Eye (tissue), 1 donor: ENCODE measurements around the gene ANGEL2.
"Not testable (repeated sequence)": the region's sequence is repeated elsewhere in the genome, so short reads cannot be mapped to it uniquely, and the experiment has no call there.

Experiments used
- DNase-seq: peaks from one replicate; pipeline ENCODE4 v3.0.0-alpha.2; 2015

ANGEL2 gene

DNA sequence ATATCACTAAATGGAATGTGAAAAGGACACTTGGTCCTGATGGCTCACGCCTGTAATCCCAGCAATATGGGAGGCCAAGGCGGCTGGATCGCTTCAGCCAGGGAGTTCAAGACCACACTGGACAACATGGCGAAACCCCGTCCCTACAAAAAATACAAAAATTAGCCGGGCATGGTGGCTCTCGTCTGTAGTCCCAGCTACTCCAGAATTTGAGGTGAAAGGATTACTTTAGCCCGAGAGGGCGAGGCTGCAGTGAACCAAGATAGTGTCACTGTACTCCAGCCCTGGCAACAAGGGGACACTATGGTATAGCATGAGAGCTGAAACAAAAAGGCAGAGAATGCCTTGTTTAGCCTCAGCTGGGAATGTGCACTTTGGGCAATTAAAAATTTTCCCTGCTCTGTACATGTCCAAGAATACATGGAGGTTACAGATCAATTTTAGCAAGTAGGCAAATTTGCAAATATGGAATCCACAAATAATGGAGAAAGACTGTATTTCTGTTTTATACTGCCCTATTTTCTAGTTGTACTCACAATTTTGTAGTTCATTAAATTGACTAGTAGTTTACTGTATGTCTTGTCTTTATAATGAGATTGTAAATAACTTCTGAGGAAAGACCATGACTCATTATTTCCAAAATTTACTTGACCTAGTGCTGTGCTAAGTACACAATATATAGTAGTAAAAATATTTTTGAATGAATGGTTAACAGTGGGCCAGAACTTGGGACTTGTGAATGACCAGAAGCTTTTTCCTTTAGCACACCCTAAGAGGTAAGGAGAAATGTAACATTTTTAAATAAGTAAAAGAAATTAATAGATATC lies 2.0 kb upstream of the ANGEL2 start:
- no peak for DNase-seq

DNA sequence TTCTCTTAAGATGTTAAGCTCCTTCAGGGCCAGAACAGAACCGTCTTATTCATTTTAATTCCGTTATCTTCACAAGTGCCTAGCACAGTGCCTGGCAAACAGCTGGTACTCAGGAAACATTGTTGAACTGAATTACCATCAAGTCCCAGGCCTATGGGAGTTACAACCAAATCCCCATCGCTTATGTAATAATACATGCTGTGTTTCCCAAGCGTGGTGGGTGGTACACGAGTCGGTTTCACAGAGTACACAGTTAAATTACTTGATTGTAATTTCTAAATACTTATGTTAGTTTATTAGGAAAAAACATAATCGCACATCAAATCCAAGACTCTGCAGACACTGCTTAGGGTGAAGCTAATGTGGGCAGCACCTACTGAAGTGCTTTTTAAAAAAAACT lies 1.0 kb downstream of the ANGEL2 start:
- no peak for DNase-seq

DNA sequence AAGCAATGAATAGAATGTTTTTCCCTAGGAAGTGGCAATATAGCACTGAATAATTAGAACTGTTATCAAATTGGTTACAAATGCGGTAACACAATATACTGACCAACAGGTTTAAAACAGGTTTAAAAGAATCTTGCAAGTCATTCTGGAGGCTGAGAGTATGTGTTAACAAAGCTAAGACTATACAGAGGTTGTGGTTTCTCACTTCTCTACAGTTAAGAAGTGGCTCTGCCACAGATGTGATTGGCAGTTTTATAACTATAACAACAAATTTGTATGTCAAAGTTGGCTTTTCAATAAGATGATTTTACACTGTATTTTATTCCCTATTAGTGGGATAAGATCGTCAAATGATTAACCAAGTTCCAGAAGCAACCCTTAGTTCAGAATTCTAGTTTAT lies 7.1 kb downstream of the ANGEL2 start:
- DNase-seq = no peak

DNA sequence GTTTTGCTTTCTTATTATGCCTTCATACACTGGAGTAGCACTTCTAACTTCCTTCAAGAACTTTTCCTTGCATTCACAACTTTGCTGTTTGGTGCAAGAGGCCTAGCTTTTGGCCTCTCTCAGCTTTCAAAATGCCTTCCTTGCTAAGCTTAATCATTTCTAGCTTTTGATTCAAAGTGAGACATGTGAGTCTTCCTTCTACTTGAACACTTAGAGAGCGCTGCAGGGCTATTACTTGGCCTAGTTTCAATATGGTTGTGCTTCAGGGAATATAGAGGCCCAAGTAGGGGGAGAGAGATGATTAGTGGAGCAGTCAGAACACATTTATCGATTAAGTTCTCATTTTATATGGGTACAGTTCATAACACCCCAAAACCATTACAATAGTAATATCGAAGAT lies 12.4 kb downstream of the ANGEL2 start:
- no peak for DNase-seq

DNA sequence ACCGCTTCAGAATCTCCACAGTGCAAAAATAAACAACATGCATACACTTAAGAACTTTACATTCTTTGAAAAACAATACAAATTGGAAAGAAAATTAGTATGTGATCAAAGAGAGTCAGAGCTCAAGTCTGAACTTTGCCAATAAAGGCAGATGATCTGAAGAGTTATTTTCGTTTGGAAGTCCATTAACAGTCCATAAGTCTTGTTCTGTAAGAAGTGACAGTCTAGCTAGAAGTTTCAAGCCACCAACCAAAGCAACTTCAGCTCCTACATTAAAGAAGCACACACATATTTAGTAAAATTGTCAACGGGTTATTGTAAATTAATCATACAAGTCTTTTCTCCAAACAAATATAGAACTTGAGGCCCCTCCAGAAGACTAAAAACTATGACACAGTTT lies 20.7 kb downstream of the ANGEL2 start:
- no peak for DNase-seq

DNA sequence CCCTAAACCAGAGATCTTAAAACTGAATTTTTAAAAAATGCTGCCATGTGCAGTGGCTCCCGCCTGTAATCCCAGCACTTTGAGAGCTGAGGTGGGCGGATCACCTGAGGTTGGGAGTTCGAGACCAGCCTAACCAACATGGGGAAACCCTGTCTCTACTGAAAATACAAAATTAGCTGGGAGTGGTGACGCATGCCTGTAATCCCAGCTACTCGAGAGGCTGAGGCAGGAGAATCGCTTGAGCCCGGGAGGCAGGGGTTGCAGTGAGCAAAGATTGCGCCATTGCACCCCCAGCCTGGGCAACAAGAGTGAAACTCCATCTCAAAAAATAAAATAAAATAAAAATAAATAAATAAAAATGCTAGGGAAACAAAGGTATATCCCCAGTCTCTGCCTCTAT lies 21.7 kb downstream of the ANGEL2 start:
- not testable (repeated sequence) for DNase-seq

DNA sequence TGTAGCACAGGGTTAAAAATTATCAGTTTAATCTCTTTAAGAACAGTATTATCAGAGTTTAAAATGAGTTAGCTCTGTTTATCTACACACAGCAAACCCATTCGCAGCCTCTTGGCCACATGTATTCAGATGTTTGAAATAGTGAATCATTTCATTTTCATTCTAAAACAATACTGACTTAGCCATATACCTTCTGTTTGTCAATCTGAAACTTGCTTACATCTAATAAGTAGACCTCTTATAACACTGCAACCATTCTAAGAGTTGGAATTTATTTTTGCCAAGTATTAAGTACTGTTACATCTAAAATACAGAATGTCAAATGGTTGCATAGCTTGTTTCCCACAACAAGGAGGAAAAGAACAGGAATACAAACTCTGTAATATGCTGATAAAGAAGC lies 25.4 kb downstream of the ANGEL2 start:
- DNase-seq = no peak

DNA sequence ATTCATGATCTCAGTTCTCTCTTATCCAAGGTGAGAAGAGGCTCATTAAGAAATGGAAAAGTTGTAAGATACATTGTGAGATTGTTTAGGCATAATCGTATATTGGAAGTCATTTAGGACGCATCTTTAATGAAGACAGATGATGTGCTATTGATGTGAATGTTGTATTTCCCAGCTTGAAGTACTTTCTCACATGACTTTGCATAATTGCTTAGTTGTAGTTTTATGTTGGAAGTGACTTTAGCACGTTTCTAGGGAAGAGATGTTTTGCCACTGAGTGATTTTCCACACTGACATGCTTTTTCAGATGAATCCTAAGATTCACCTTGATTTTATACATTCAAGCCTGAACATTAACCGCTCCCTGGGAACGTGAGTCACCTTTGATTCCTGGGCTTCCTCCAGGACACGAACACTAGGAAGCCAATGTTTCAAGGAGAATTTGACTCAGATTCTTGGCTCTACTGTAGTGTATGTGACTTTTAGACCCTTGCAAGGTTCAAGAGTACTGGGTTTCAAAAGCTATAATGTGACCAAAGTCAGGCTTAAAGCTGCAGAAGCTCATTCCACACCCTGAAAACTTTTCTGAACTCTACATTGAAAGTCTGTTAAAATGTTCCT lies 27.9 kb downstream of the ANGEL2 start:
- DNase-seq = no peak

DNA sequence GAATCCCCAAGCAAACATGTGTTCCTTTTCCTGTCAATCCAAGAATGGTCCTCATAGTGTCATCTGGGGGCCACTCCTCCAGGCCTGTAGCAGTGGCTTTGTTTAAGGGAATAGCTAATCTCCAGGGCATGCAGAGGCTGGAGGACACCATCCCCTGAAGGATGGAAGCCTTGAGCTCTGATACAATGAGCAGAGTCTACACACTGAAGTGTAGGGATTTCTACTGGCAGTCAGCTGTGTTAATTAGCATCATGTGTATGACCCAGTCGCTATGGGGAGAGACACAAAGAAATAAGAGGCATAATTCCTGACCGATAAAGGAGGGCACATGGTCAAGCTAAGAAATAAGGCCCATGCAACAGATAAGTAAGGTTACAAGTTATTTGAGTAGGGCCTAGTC lies 29.1 kb downstream of the ANGEL2 start:
- DNase-seq = no peak

DNA sequence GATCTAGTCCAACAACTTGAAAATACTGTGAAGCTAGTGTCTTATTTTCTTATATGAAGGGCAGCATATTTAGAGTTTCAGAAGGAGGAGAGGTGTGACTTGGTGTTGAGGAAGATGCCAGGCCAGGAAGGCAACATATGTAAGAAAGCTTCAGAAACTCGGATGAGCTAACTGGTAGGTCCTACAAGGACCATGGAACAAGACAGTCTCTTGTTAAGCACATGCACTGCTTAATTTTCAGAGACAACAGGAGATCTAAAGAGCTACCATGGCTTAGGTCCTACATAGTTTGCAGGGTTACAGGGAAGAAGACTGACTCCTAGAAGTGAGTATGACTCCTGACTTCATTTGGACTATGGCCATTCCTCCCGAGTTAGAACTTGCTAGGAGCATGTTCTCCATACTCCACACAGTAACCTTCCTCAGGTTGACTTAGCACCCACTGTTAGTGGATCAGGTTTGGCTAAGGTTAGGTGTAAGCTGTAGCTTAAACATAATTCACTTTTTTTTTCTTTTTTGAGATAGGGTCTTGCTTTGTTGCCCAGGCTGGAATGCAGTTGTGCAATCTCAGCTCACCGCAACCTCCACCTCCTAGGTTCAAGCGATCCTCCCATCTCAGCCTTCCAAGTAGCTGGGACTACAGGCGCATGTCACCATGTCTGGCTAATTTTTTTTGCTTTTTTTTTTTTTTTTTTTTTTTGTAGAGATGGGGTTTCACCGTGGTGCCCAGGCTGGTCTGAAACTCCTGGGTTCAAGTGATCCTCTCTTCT lies 31.0 kb downstream of the ANGEL2 start:
- DNase-seq = no peak

DNA sequence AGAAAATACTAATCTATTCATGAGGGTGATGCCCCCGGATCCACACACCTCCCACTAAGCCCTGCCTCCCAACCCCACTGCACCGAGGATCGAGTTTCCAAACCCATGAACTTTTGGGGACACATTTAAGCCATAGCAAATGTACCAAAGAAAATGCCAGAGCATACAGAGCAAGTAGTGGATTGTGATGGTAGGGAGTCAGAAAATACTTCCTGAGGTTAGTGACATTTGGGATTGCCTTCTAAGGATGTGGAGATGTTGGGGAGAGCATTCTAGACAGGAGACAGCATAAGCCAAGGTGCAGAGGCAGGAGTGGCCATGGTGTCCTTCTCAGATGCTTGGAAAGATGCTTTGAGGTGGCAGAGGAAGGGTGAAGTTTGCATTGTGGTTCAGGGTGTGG lies 32.2 kb downstream of the ANGEL2 start:
- no peak for DNase-seq

DNA sequence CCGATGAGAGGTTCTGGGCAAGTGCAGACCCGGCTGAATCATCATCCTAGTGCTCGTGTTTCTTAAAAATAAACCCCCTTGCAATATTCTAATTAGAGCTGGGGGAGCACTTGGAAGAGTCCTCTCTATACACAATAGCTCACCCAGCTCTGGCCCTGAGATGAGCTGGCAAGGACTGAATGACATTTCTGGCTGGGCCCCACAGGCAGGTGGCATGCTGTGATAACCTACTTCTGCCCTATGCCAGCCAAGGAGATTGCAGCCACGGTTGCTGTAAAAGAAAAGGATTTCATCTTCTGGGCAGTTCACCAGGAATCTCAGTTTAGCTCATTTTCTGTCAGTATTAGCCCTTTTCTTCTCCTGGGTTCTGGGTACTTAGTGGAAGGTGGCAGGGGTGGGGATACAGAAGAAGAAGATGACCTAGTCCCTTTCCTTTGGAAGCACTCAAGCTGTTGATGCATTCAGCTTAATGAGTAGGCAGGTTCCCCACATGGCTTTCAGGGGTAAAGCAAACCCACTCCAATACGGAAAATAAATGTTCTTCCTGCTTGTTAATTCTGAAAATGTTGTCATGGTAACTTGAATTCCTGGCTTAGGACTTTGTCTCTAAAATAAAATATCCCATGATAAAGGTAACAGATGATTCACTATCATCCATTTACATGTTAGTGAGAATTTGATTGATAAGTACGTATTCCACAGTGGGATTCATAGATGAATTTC lies 33.1 kb downstream of the ANGEL2 start:
- no peak for DNase-seq

DNA sequence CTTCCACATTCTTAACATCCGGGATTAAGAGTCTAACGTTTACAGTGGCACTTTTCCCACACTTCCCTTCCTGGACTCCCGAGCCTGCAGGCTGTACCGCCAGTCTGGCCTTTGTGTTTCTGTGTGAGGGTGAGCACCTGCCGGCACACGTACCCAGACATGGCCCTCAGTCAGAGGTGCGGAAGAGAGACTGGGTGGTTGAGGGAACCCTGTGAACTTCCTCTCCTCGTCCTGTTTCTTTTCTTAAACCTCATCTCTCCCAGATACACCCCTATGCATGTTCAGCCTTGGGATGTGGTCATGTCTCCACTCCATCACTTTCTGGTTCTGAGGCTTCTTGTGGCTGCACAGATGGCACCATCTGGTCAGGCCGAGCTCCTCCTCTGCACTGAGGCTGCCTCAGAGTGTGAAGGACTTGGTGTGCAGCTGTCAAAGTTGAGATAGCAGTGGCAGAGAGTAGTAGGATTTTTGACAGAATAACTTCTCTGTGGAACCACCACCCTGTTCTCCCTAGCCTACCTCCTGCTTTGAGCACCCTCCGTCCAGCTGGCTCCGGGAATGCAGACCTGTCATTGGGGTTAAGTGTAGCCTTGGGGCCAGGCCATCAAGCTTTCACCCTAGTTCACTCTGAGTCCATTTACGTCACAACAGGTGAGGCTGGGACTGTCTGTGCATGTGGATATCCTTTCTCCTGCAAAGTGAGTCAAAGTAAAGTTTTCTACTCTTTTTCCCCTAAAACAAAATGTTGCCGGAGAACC lies 33.9 kb downstream of the ANGEL2 start:
- DNase-seq = peak; percentile 56

DNA sequence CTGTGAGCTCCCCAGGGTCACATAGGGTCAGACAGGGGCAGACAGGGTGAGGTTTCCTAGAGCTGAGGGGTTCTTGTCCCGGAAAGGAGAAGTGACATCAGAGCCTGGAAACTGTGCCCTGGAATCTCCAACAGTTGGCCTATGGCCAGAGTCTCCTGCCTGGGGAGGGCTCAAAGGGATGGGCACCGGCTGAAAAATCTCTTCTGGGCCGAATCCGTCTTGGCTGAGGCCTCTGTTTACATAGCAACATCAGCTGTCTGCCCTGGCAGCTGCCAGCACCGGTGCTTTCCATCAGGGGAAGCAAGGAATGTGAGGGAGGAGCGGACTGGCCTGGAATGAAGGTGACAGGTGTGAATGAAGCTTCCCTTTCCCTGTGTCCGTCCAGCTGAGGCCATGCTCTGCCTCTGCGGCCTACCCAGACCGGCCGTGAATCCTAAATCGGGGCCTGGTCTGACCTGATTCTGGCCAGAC lies 34.6 kb downstream of the ANGEL2 start:
- peak; percentile 67 for DNase-seq

DNA sequence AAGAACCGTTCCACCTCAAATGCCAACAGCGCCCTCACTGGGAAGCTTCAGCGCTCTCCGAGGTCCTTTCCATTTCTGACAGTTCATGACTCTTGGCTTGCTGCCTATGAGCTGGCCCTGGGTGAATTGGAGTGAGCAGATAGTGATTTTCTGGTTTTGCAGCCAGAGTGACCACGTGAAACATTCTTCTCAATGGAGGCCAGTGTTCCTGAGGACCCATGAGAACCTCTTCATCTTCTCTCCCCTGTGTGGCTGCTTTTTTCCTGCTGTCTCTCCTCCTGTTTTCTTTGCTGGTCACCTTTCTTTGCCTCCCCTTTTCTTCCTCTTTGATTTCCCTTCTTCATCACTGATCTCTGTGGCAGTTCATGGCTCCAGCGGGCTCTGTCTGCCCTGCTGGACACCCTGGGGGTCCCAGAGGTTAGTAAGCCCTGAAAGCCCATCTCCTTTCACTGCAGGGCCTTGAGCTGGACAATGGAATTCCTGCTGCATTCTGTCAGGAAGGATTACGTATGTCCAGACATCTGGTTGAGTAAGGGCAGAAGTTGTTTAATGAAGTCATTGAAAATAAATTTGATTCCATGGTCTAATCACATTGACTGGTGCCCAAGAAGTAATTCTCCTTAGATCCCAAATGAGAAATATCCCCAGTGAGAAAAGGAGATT lies 35.4 kb downstream of the ANGEL2 start:
- peak; percentile 46 for DNase-seq

DNA sequence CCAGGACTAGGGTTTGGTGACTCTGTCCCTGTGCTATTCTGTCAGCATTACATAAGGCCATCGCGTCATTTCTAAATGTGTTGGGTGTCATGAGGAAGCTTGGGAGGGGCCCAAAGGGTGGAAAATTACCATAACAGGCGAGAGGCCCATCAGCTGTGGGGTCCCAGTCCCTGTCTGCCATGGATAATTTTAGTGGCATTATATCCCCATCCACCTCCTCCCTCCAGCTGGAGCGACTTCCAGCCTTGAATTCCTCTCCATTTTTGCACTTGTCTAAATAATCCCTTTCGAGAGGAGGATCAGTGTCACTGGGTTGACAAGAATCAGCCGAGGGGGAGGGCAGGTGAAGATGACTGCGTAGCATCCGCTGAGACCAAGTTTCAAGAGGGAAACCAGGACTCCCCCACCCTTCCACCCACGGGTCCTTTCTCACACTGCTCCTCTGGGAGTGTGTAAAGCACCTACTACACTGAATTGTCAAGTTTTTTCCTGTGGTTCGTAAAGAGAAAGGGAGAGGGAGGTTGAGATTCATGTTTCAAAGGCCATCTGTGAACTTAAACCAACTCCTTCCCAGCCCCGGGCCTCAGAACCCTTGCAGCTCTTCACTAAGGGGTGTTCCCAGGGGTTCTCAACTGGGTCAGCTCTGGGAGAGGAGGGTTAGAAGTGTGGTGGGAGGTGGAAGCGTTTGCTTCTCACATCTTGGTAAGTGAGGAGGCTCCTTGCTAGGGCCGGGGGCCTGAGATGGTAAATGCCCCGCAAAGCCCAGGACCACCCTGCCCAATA lies 36.1 kb downstream of the ANGEL2 start:
- DNase-seq = peak; percentile 27

DNA sequence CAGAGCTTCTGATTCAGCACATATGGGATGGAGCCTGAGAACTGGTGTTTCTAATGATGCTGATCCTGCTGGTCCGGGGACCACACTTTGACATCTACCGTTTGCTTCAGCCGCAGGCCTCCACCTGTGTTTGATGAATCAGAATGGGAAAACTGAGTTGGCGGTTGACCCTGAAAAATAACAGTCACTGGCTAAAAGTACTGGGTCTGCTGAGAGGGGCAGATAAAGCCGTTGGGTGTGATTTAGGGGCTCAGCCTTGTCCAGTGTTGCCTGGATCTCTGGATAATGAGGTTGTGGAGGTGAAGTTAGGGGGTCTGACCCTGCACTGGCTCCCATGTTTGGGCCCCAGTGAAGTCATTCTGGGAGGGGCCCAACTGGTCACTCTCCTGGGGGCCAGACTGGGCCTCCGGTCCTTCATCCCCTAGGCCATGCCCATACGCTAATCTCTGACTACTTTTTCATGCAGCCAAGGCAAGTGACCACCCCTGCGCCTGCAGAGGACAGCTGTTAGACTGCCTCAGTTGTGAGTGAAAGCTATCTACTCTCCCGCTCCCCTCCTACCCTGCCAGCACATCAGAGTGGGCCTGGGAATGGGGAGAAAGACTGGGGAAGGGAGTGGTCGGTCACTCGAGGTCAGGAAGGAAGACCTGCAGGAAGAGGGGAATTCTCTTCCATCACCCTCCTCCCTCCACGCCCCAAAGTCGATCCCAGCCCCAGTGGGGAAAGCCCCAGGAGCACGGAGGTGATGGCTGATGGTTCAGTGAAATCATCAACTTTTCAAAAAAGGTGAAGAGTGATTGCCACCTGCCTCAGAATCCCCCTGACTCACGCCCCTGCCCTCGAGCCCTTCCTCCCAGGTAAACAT lies 37.7 kb downstream of the ANGEL2 start:
- DNase-seq = no peak

DNA sequence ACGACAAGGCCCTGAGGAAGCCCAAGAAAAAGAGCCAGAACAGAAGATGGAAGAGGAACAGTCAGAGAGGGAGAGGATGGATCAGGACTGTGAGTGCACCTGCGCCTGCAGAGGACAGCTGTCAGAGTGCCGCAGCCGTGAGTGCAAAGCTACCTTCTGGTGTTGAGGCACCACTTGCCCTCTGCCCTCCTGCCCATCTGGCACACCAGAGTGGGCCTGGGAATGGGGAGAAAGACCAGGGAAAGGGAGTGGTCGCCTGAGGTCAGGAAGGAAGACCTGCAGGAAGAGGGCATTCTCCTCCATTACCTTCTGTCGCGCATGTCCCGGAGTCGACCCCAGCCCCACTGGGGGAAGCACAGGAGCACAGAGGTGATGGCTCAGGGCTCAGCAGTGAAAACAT lies 39.1 kb downstream of the ANGEL2 start:
- no peak for DNase-seq

DNA sequence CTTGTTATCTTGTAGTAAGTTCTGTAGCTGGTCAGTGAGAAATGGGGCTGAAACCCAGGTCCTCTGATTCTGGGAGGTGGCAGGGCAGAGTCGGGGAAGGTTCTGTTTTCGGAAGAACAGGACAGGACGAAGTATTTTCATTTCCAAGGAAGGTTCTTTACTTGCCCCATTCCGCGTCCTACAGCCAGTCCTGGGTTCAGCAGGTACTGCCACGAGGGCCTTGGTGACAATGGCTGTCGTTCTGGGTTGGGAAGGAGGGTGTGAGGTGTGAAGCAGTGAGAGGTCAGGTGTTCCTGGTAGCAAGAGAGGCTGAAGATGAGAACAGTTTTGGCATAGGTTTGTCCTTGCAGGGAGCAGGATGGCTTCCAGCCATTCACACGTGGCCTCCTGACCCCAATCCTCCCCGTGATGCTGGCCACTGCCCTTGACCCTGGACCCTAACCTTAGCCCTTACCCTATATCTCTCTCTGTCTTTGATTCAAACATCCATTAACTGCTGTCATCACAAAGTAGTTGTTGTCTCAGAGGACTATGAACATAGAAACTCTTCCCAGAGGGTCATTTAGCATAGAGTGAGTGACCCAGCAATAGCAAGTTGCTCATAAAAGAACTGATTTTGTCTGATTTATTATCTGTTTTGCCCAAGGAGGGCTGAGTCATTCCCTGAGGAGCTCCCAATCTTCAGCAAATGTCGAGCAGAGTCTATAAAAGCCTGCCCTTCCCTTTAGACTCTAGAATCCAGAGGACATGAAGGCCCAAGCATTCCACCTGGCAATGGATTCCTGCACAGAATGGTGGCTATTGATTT lies 40.4 kb downstream of the ANGEL2 start:
- DNase-seq = no peak
